Upper lobe of left lung (tissue), 4 donors: Measurements from ENCODE around the gene MRPS23.

Source experiments
- POLR2A ChIP-seq, 4 donors: fragments of 450-650 bp; IDR thresholded peaks; one replicate each; pipeline ENCODE4 v1.5.1; 2016 to 2017; ENCODE audit warnings: antibody characterized with exemption in 4 of 4, mild to moderate bottlenecking in 2 of 4
- POLR2AphosphoS5 ChIP-seq, 2 donors: sonication (generic); formaldehyde crosslinking; IDR thresholded peaks; one replicate each; pipeline ENCODE4 v1.5.1; 2017; ENCODE audit warnings: antibody characterized with exemption in 2 of 2
- TF ChIP-seq, protein P1 (sequence below), 6 experiments: fragments of 450-650 bp in 4 of 6; fragments of 200-600 bp in 2 of 6; sonication (generic) in 2 of 6; IDR thresholded peaks; one replicate each; pipeline ENCODE4 v1.5.1; 2016 to 2019; ENCODE audit warnings: antibody characterized with exemption in 6 of 6

DNA sequence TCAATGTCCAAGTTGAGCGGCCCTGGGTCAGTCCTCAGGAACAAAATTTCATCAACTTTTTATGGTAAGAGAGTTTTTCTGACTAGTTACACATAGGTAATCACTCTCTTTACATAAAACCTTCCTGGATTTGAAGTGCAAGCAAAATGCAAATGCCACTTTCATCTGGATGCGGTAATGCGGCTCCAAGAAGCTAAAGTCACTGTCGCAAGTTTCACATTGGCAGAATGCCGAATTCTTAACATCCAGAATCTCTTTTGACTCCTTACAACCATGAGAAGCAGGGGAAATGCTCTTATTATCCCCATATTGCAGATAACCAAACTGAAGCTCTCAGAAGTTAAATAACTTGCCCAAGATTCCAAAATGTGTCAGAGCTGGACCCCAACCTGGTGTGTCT lies 30.0 kb downstream of the MRPS23 start:
- TF ChIP-seq POLR2A (IDR thresholded peaks at IDR 0.05): no peak
- TF ChIP-seq, protein P1, sequence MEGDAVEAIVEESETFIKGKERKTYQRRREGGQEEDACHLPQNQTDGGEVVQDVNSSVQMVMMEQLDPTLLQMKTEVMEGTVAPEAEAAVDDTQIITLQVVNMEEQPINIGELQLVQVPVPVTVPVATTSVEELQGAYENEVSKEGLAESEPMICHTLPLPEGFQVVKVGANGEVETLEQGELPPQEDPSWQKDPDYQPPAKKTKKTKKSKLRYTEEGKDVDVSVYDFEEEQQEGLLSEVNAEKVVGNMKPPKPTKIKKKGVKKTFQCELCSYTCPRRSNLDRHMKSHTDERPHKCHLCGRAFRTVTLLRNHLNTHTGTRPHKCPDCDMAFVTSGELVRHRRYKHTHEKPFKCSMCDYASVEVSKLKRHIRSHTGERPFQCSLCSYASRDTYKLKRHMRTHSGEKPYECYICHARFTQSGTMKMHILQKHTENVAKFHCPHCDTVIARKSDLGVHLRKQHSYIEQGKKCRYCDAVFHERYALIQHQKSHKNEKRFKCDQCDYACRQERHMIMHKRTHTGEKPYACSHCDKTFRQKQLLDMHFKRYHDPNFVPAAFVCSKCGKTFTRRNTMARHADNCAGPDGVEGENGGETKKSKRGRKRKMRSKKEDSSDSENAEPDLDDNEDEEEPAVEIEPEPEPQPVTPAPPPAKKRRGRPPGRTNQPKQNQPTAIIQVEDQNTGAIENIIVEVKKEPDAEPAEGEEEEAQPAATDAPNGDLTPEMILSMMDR (IDR thresholded peaks at IDR 0.05): no peak
- TF ChIP-seq POLR2AphosphoS5 (IDR thresholded peaks at IDR 0.05): no peak
